Measurements from ENCODE around the gene LRP11. TPM values are rescaled to one million over a fixed set of nuclear protein-coding genes. Genes with fewer than 3 reads are reported as not detected.

The LRP11 gene
- total and polyA plus RNA-seq, 2 of the 13 experiments (the other 11 are each of a cell fraction or from before 2014, with no cell fraction given) = 32.4 to 48.9 TPM

- Histone ChIP-seq H3K4me1 (ENCODE audit: insufficient read depth, low read length) (no peaks in the 10 kb centered on the region), H3K27me3 (ENCODE audit: control insufficient read depth in 1 of 2, insufficient read depth in 2 of 2, low read length in 2 of 2) (no peaks in the 10 kb centered on the region), H3K9ac (ENCODE audit: insufficient read depth, low read depth, low read length) (no peak overlapping the region), H3K36me3 (replicated peaks in 1 of 2; ENCODE audit: control insufficient read depth in 1 of 2, insufficient read depth in 2 of 2, low read length in 2 of 2) (peaks cover 15 to 56% of the 10 kb centered on the region in 2 experiments; a peak in 4 of 5 replicates), H3K9me3 (ENCODE audit: low read length) (no peaks in the 10 kb centered on the region), H3K79me2 (ENCODE audit: insufficient read depth, low read length) (no peaks in the 10 kb centered on the region), H4K20me1 (ENCODE audit: insufficient read depth, low read length) (no peaks in the 10 kb centered on the region), H3K4me3 (replicated peaks in 1 of 3; ENCODE audit: insufficient read depth in 1 of 3, low read depth in 2 of 3, low read length in 3 of 3) (no peak overlapping the region), H3K4me2 (ENCODE audit: low read depth, low read length) (no peak overlapping the region), H2AFZ (ENCODE audit: low read length) (no peak overlapping the region), H3K27ac (ENCODE audit: extremely low read length, insufficient read depth, low read length) (no peak overlapping the region)
- no TSS peak for BruUV-seq (replicated peaks)
- in situ Hi-C loops (cut with HindIII; ENCODE audit: extremely low pct_ligation_motif_present, low pct_unique_long_range_greater_than_20kb) (no loop called here), intact Hi-C loops (cut with micrococcal nuclease; ENCODE audit: unreplicated experiment) (no loop called here)
- TF ChIP-seq RBM22 (optimal IDR thresholded peaks at IDR 0.05; ENCODE audit: low read length) (peak; percentile 21), ZNF121 (CRISPR knock-in tag; IDR thresholded peaks at IDR 0.05) (peak; percentile 89), SMARCE1 (IDR thresholded peaks at IDR 0.05; ENCODE audit: borderline replicate concordance) (no peak), SNAPC4 (CRISPR knock-in tag; IDR thresholded peaks at IDR 0.05) (no peak)
- FAIRE-seq = no peak
- ChIA-PET POLR2A (no interaction called here), CTCF (ENCODE audit: low intra/inter-chr PET ratio, low total read pairs) (no interaction called here)
- ATAC-seq = no peak
- DNase-seq (ENCODE audit: low spot score) = no peak
- WGBS (ENCODE audit: low lambda C conversion rate) = 91% methylated on average over 3 of the region's 3 CpGs
Observed at GRCh38 chr6:149783551-149783950, 80.6 kb downstream of the LRP11 start.
